ENCODE measurements around the gene TM4SF18. TPM values are rescaled to one million over a fixed set of nuclear protein-coding genes. Genes with fewer than 3 reads are reported as not detected.

TM4SF18 gene
- total RNA-seq, 2 experiments from 2014 or later, result not detected

DNA sequence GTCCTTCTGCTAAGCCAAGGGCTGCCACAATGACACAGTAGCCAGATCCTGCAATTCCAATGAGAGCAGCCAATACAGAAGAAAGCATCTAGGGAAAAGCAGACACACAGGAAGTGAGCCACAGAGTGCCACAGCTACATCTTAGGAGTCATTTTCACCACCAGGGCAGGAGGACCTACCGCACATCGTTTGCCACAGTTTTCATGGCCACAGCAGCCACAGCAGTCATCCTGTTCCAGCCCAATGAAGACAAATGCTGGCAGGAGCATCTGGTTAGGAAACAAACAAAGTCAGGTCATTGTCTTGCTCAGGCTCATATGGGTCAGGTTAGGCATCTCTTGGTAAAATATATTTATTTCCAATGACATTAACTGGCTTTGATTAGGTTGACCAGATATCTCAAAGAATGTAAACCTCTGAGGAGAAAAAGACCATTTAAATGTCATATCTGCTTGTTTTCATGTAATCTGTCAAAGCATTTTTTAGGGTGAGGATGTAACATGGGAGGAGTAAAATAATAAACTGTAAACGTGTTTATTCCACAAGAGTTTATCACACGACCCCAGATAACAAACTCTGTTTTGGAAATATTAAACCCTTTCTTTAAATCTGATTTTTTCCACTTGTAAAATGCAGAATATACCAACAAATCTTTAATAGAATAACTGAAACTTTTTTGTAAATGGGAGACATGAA lies 42.2 kb upstream of the TM4SF18 start:
- no TSS peak for BruUV-seq (replicated peaks)
- ChIA-PET POLR2A (no interaction called here), CTCF (ENCODE audit: unreplicated experiment) (no interaction called here)
- intact Hi-C loops (cut with micrococcal nuclease; ENCODE audit: unreplicated experiment), result loop anchor here (2.0 kb wide), 1 partner anchor 33 kb away; no protein-coding TSS in a partner anchor
- Histone ChIP-seq H4K20me1 (ENCODE audit: insufficient read depth, low read length) (no peaks in the 10 kb centered on the region), H3K4me2 (ENCODE audit: low read length) (no peak overlapping the region), H3K4me3 (ENCODE audit: low read depth, low read length, poor library complexity, severe bottlenecking) (no peak overlapping the region), H3K27ac (ENCODE audit: low read depth, low read length, poor library complexity, severe bottlenecking) (no peak overlapping the region), H3K79me2 (ENCODE audit: insufficient read depth, low read depth, low read length) (no peaks in the 10 kb centered on the region), H3K4me1 (ENCODE audit: insufficient read depth, low read length, poor library complexity, severe bottlenecking) (no peaks in the 10 kb centered on the region), H2AFZ (ENCODE audit: low read length) (no peak overlapping the region), H3K36me3 (ENCODE audit: insufficient read depth, low read length) (no peaks in the 10 kb centered on the region), H3K9me3 (ENCODE audit: low read length) (no peaks in the 10 kb centered on the region), H3K9me2 (ENCODE audit: insufficient read depth, low read length) (no peaks in the 10 kb centered on the region)
- DNase-seq (ENCODE audit: low spot score), result no peak
- TF ChIP-seq EZH2phosphoT487 (IDR thresholded peaks at IDR 0.05; ENCODE audit: borderline replicate concordance, low read depth, low read length), result no peak
- TF ChIP-seq, protein P1, sequence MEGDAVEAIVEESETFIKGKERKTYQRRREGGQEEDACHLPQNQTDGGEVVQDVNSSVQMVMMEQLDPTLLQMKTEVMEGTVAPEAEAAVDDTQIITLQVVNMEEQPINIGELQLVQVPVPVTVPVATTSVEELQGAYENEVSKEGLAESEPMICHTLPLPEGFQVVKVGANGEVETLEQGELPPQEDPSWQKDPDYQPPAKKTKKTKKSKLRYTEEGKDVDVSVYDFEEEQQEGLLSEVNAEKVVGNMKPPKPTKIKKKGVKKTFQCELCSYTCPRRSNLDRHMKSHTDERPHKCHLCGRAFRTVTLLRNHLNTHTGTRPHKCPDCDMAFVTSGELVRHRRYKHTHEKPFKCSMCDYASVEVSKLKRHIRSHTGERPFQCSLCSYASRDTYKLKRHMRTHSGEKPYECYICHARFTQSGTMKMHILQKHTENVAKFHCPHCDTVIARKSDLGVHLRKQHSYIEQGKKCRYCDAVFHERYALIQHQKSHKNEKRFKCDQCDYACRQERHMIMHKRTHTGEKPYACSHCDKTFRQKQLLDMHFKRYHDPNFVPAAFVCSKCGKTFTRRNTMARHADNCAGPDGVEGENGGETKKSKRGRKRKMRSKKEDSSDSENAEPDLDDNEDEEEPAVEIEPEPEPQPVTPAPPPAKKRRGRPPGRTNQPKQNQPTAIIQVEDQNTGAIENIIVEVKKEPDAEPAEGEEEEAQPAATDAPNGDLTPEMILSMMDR (conservative IDR thresholded peaks at IDR 0.05; ENCODE audit: low read length), result no peak

DNA sequence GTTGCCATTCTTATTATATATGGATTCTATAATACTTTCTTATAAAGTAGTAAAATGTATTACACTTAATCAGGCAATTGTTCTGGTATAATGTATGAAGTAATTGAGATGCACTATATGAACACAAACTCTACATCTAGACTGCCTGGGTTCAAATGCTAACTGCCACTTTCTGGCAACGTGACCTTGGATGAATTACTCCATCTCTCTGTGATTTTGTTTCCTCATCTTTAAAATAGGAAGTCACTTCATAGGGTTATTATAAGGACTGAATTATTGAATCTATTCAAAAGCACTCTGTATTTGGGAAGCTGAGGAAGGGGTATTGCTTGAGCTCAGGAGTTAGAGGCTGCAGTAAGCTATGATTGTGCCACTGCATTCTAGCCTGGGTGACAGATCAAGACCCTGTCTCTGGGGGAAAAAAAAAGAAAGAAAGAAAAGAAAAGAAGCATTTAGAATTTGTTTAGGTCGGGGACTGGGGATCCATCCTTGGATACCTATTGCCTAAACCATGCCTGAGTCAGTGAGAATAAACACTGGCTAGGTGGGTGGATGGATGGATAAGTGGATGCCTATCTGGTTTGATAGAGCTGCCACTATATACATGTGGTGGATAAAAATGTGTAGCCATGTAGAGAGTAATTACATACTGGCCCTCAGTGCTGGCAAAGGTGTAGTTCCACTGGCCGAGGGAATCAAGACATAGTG lies 41.5 kb upstream of the TM4SF18 start:
- Histone ChIP-seq H3K4me2 (ENCODE audit: low read length) (no peak overlapping the region), H3K9me3 (ENCODE audit: low read length) (no peaks in the 10 kb centered on the region), H3K9me2 (ENCODE audit: insufficient read depth, low read length) (no peaks in the 10 kb centered on the region), H3K4me3 (ENCODE audit: low read depth, low read length, poor library complexity, severe bottlenecking) (no peak overlapping the region), H3K36me3 (ENCODE audit: insufficient read depth, low read length) (no peaks in the 10 kb centered on the region), H3K4me1 (ENCODE audit: insufficient read depth, low read length, poor library complexity, severe bottlenecking) (no peaks in the 10 kb centered on the region), H4K20me1 (ENCODE audit: insufficient read depth, low read length) (no peaks in the 10 kb centered on the region), H2AFZ (ENCODE audit: low read length) (no peak overlapping the region), H3K27ac (ENCODE audit: low read depth, low read length, poor library complexity, severe bottlenecking) (no peak overlapping the region), H3K79me2 (ENCODE audit: insufficient read depth, low read depth, low read length) (no peaks in the 10 kb centered on the region)
- intact Hi-C loops (cut with micrococcal nuclease; ENCODE audit: unreplicated experiment), result no loop called here
- DNase-seq (ENCODE audit: low spot score), result no peak
- TF ChIP-seq EZH2phosphoT487 (IDR thresholded peaks at IDR 0.05; ENCODE audit: borderline replicate concordance, low read depth, low read length), result no peak
- TF ChIP-seq, protein P1 (conservative IDR thresholded peaks at IDR 0.05; ENCODE audit: low read length), result no peak
- CTCF ChIA-PET (ENCODE audit: unreplicated experiment), result no interaction called here
- POLR2A ChIA-PET, result no interaction called here
- no TSS peak for BruUV-seq (replicated peaks)

DNA sequence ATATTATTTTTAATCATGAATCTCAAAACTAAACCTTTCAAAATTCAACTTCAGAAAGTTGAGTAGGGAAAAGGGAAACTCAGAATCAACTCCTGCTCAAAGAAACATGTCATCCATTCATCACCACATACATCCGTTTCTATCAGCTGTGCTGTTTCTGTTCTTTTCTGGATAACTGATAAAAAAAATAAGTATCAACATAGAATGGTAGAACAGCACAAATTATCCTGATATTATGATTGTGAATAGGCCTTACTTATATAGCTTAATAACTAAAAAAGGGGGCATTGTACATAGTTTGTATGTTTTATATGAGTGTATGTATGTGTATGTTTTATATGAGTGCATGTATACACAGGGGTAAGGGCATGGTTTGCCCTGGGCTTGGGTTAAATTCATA lies 41.0 kb upstream of the TM4SF18 start:
- H3K79me2 ChIP-seq (ENCODE audit: insufficient read depth, low read depth, low read length), result no peaks in the 10 kb centered on the region
- no peak overlapping the region for H3K4me2 ChIP-seq (ENCODE audit: low read length)
- intact Hi-C loops (cut with micrococcal nuclease; ENCODE audit: unreplicated experiment), result no loop called here

More for the DNA sequence above, 41.0 kb upstream of the TM4SF18 start:
- ChIA-PET CTCF (ENCODE audit: unreplicated experiment) (no interaction called here), POLR2A (no interaction called here)
- no peaks in the 10 kb centered on the region for H4K20me1 ChIP-seq (ENCODE audit: insufficient read depth, low read length)
- H2AFZ ChIP-seq (ENCODE audit: low read length), result no peak overlapping the region
- H3K36me3 ChIP-seq (ENCODE audit: insufficient read depth, low read length), result no peaks in the 10 kb centered on the region
- no TSS peak for BruUV-seq (replicated peaks)
- H3K27ac ChIP-seq (ENCODE audit: low read depth, low read length, poor library complexity, severe bottlenecking), result no peak overlapping the region
- H3K4me3 ChIP-seq (ENCODE audit: low read depth, low read length, poor library complexity, severe bottlenecking), result no peak overlapping the region
- no peaks in the 10 kb centered on the region for H3K9me2 ChIP-seq (ENCODE audit: insufficient read depth, low read length)
- DNase-seq (ENCODE audit: low spot score), result no peak
- TF ChIP-seq, protein P1 (conservative IDR thresholded peaks at IDR 0.05; ENCODE audit: low read length), result no peak
- no peak for TF ChIP-seq EZH2phosphoT487 (IDR thresholded peaks at IDR 0.05; ENCODE audit: borderline replicate concordance, low read depth, low read length)
- H3K4me1 ChIP-seq (ENCODE audit: insufficient read depth, low read length, poor library complexity, severe bottlenecking), result no peaks in the 10 kb centered on the region
- H3K9me3 ChIP-seq (ENCODE audit: low read length), result no peaks in the 10 kb centered on the region
